ENCODE data around the gene FOLR2. TPM values are rescaled to one million over a fixed set of nuclear protein-coding genes. Genes with fewer than 3 reads are reported as not detected.

Gene FOLR2
- total RNA-seq, 1 experiment from 2014 or later: not detected

DNA sequence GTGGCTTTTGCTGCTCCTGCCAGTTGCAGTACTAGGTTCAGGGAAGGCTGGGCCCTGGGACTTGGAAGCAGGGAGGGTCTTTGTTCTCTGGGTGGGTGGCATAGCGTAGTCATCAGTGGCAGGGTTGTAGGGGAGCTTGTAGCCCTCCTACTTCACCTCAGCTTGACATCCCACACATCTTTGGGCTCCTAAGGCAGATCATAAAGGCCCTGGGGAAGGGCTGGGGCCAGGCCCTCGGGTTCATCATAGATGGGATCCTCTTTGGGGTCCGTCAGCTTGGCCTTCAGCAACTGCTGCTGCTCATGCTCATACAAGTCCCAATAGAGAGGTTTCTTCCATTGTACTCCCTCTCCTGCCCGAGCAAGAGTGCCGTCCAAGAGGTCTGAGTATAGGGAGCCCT, 33.4 kb downstream of the FOLR2 start:
- H3K27me3 Mint-ChIP-seq (ENCODE audit: unreplicated experiment): peaks cover 42% of the 10 kb centered on the region
- intact Hi-C loops (cut with micrococcal nuclease; ENCODE audit: unreplicated experiment): no loop called here
- no peak overlapping the region for H3K4me3 Mint-ChIP-seq (ENCODE audit: low read depth, unreplicated experiment)
- CTCF ChIA-PET: no interaction called here
- DNase-seq: no peak
- H3K9me3 Mint-ChIP-seq (ENCODE audit: low read depth, unreplicated experiment): no peaks in the 10 kb centered on the region
- no TSS peak for BruUV-seq (replicated peaks)
- H3K27ac Mint-ChIP-seq (ENCODE audit: unreplicated experiment): no peak overlapping the region
- no peaks in the 10 kb centered on the region for H3K36me3 Mint-ChIP-seq (ENCODE audit: insufficient read depth, unreplicated experiment)
- no peaks in the 10 kb centered on the region for H3K4me1 Mint-ChIP-seq (ENCODE audit: low read depth, unreplicated experiment)
- TF ChIP-seq, protein P1, sequence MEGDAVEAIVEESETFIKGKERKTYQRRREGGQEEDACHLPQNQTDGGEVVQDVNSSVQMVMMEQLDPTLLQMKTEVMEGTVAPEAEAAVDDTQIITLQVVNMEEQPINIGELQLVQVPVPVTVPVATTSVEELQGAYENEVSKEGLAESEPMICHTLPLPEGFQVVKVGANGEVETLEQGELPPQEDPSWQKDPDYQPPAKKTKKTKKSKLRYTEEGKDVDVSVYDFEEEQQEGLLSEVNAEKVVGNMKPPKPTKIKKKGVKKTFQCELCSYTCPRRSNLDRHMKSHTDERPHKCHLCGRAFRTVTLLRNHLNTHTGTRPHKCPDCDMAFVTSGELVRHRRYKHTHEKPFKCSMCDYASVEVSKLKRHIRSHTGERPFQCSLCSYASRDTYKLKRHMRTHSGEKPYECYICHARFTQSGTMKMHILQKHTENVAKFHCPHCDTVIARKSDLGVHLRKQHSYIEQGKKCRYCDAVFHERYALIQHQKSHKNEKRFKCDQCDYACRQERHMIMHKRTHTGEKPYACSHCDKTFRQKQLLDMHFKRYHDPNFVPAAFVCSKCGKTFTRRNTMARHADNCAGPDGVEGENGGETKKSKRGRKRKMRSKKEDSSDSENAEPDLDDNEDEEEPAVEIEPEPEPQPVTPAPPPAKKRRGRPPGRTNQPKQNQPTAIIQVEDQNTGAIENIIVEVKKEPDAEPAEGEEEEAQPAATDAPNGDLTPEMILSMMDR (IDR thresholded peaks at IDR 0.05; ENCODE audit: unreplicated experiment): no peak

DNA sequence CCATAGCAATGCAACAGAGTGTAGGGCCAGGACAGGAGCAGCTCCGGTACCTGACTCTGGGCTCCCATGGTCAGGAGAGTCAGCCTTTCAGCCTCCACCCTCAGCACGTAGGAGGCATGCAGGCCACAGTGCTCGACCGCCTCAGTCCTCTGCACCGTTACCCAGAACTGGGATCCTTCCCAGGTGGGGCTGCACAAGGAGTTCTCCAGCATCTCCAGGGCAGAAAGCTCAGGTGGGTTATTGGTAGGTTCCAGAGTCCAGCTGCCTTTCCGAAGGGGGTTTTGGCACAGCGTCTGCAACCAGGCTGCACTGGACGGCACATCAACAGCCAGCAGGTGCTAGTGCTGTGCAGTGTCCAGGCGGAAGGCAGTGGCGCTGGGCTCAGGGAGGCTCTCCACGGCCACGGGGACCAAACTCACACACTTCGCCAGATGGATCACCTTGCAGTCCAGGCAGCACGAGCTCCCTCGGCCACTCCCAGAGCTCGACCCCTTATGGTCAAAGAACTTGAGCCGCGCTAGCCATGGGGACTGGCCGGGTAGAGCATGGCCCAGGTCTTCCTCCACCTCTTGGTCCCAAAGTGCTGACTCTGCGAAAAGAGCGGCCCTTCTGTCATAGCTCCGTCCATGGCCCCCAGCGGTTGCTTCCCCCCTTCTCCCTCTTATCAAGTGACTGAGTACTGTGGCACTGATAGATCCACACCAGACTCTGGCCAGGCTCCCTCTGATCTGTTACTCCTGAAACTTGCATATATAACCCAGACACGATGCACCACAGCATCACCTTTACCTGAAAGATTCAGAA, 34.3 kb downstream of the FOLR2 start:
- H3K4me1 Mint-ChIP-seq (ENCODE audit: low read depth, unreplicated experiment): no peaks in the 10 kb centered on the region
- no peaks in the 10 kb centered on the region for H3K9me3 Mint-ChIP-seq (ENCODE audit: low read depth, unreplicated experiment)
- CTCF ChIA-PET: interaction anchor here (0.6 kb wide), 1 partner anchor 69 kb away, joined by 3 read pairs; no protein-coding TSS in a partner anchor
- no peak for DNase-seq
- BruUV-seq (replicated peaks): no TSS peak
- H3K4me3 Mint-ChIP-seq (ENCODE audit: low read depth, unreplicated experiment): no peak overlapping the region
- intact Hi-C loops (cut with micrococcal nuclease; ENCODE audit: unreplicated experiment): no loop called here
- TF ChIP-seq, protein P1 (IDR thresholded peaks at IDR 0.05; ENCODE audit: unreplicated experiment): no peak
- H3K36me3 Mint-ChIP-seq (ENCODE audit: insufficient read depth, unreplicated experiment): no peaks in the 10 kb centered on the region
- H3K27ac Mint-ChIP-seq (ENCODE audit: unreplicated experiment): no peak overlapping the region
- peaks cover 51% of the 10 kb centered on the region for H3K27me3 Mint-ChIP-seq (ENCODE audit: unreplicated experiment)

DNA sequence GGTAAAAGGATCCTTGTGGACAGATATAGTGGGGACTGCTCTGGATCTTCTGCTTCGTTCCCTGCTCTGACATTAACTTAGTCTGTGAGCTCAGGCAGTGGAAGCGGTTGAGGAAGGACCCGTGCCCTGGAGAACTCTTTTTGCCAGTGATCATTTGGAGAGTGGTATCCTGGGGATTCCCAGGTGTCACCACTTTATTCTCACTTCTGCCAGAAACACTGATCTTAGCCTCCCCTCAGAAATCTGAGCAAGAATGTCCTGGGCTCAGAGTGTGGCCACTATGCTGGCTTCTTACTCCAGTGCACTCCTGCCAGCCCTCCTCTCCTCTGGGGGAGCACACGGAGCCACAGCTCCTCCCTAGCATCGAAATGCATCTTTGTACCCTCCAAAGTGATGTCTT, 35.0 kb downstream of the FOLR2 start:
- no peaks in the 10 kb centered on the region for H3K36me3 Mint-ChIP-seq (ENCODE audit: insufficient read depth, unreplicated experiment)

DNA sequence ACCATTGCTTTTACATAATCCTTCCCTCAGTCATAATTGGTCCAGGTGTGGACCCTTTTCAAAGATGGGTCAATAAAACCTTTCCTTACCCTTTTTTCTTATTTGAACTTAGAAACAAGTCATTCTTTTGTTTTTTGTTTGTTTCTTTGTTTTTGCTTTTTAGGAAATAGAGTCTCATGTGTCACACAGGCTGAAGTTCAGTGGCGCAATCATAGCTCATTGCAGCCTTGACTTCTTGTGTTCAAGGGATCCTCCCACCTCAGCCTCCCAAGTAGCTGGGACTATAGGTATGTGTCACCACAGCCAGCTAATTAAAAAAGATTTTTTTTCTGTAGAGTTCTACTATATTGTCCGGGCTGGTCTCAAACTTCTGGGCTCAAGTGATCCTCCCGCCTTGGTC, 36.8 kb downstream of the FOLR2 start:
- no peaks in the 10 kb centered on the region for H3K4me1 Mint-ChIP-seq (ENCODE audit: low read depth, unreplicated experiment)

More for the DNA sequence above, 35.0 kb downstream of the FOLR2 start:
- intact Hi-C loops (cut with micrococcal nuclease; ENCODE audit: unreplicated experiment): no loop called here
- TF ChIP-seq, protein P1 (IDR thresholded peaks at IDR 0.05; ENCODE audit: unreplicated experiment): no peak
- no peaks in the 10 kb centered on the region for H3K9me3 Mint-ChIP-seq (ENCODE audit: low read depth, unreplicated experiment)
- peaks cover 56% of the 10 kb centered on the region for H3K27me3 Mint-ChIP-seq (ENCODE audit: unreplicated experiment)
- no peaks in the 10 kb centered on the region for H3K4me1 Mint-ChIP-seq (ENCODE audit: low read depth, unreplicated experiment)
- CTCF ChIA-PET: no interaction called here
- no TSS peak for BruUV-seq (replicated peaks)
- no peak overlapping the region for H3K27ac Mint-ChIP-seq (ENCODE audit: unreplicated experiment)
- H3K4me3 Mint-ChIP-seq (ENCODE audit: low read depth, unreplicated experiment): no peak overlapping the region
- no peak for DNase-seq

More for the DNA sequence above, 36.8 kb downstream of the FOLR2 start:
- Mint-ChIP-seq H3K36me3 (ENCODE audit: insufficient read depth, unreplicated experiment) (no peaks in the 10 kb centered on the region), H3K4me3 (ENCODE audit: low read depth, unreplicated experiment) (no peak overlapping the region), H3K27me3 (ENCODE audit: unreplicated experiment) (peaks cover 56% of the 10 kb centered on the region), H3K27ac (ENCODE audit: unreplicated experiment) (no peak overlapping the region), H3K9me3 (ENCODE audit: low read depth, unreplicated experiment) (no peaks in the 10 kb centered on the region)
- CTCF ChIA-PET: no interaction called here
- no peak for DNase-seq
- intact Hi-C loops (cut with micrococcal nuclease; ENCODE audit: unreplicated experiment): no loop called here
- no TSS peak for BruUV-seq (replicated peaks)
- TF ChIP-seq, protein P1 (IDR thresholded peaks at IDR 0.05; ENCODE audit: unreplicated experiment): no peak
